Measurements from ENCODE around the gene PARD6G.

The PARD6G gene

GRCh38 chr18:80136679-80137078, 110.6 kb downstream of the PARD6G start:
- TF ChIP-seq CTCF (IDR thresholded peaks at IDR 0.05; ENCODE audit: low read depth, low read length), result no peak
- H3K4me3 ChIP-seq (ENCODE audit: low read depth, low read length), result no peak overlapping the region

- H3K4me3 ChIP-seq (ENCODE audit: low read depth, low read length), result no peak overlapping the region
- TF ChIP-seq CTCF (IDR thresholded peaks at IDR 0.05; ENCODE audit: low read depth, low read length), result no peak
Measured at GRCh38 chr18:80135136-80135535, 112.2 kb downstream of the PARD6G start.

- no peak for TF ChIP-seq CTCF (IDR thresholded peaks at IDR 0.05; ENCODE audit: low read depth, low read length)
- H3K4me3 ChIP-seq (ENCODE audit: low read depth, low read length), result no peak overlapping the region
Measured at GRCh38 chr18:80133124-80133523, 114.2 kb downstream of the PARD6G start.

GRCh38 chr18:80132180-80132812, 115.0 kb downstream of the PARD6G start:
- no peak overlapping the region for H3K4me3 ChIP-seq (ENCODE audit: low read depth, low read length)
- TF ChIP-seq CTCF (IDR thresholded peaks at IDR 0.05; ENCODE audit: low read depth, low read length), result no peak

- no peak overlapping the region for H3K4me3 ChIP-seq (ENCODE audit: low read depth, low read length)
- TF ChIP-seq CTCF (IDR thresholded peaks at IDR 0.05; ENCODE audit: low read depth, low read length), result no peak
Measured at GRCh38 chr18:80130555-80130954, 116.8 kb downstream of the PARD6G start.

GRCh38 chr18:80129672-80130367, 117.5 kb downstream of the PARD6G start:
- no peak for TF ChIP-seq CTCF (IDR thresholded peaks at IDR 0.05; ENCODE audit: low read depth, low read length)
- H3K4me3 ChIP-seq (ENCODE audit: low read depth, low read length), result no peak overlapping the region

- no peak for TF ChIP-seq CTCF (IDR thresholded peaks at IDR 0.05; ENCODE audit: low read depth, low read length)
Measured at GRCh38 chr18:80127635-80128034, 119.7 kb downstream of the PARD6G start.

More at GRCh38 chr18:80127635-80128034, 119.7 kb downstream of the PARD6G start:
- no peak overlapping the region for H3K4me3 ChIP-seq (ENCODE audit: low read depth, low read length)
